ENCODE data around the gene RUNX2.

The RUNX2 gene

GRCh38 chr6:45411959-45412358, 83.8 kb downstream of the RUNX2 start:
- DNase-seq (ENCODE audit: low read depth, low spot score): no peak
- Histone ChIP-seq H3K4me3 (ENCODE audit: low read length) (no peak overlapping the region), H3K36me3 (ENCODE audit: control insufficient read depth, insufficient read depth, low read length) (no peaks in the 10 kb centered on the region), H3K9me3 (ENCODE audit: control insufficient read depth, insufficient read depth, low read length) (no peaks in the 10 kb centered on the region), H3K27me3 (ENCODE audit: control insufficient read depth, insufficient read depth, low read length) (no peaks in the 10 kb centered on the region), H3K4me1 (ENCODE audit: control insufficient read depth, insufficient read depth, low read length) (no peaks in the 10 kb centered on the region), H3K27ac (ENCODE audit: low read length) (no peak overlapping the region)
- WGBS (ENCODE audit: insufficient coverage, insufficient read length): no CpG with 5 or more reads among the region's 5 CpGs

GRCh38 chr6:45415315-45415714, 87.2 kb downstream of the RUNX2 start:
- Histone ChIP-seq H3K4me1 (ENCODE audit: control insufficient read depth, insufficient read depth, low read length) (no peaks in the 10 kb centered on the region; the same call in 1 of the 2 replicates), H3K27ac (ENCODE audit: low read length) (no peak overlapping the region), H3K4me3 (ENCODE audit: low read length) (no peak overlapping the region), H3K36me3 (ENCODE audit: control insufficient read depth, insufficient read depth, low read length) (no peaks in the 10 kb centered on the region), H3K9me3 (ENCODE audit: control insufficient read depth, insufficient read depth, low read length) (no peaks in the 10 kb centered on the region), H3K27me3 (ENCODE audit: control insufficient read depth, insufficient read depth, low read length) (peaks cover 14% of the 10 kb centered on the region)
- no peak for DNase-seq (ENCODE audit: low read depth, low spot score)
- WGBS (ENCODE audit: insufficient coverage, insufficient read length): no CpG with 5 or more reads among the region's 2 CpGs

GRCh38 chr6:45415788-45416518, 87.8 kb downstream of the RUNX2 start:
- H3K27me3 ChIP-seq (ENCODE audit: control insufficient read depth, insufficient read depth, low read length): peaks cover 19% of the 10 kb centered on the region
- no CpG with 5 or more reads among the region's 3 CpGs for WGBS (ENCODE audit: insufficient coverage, insufficient read length)

GRCh38 chr6:45416700-45417099, 88.6 kb downstream of the RUNX2 start:
- no peaks in the 10 kb centered on the region for H3K9me3 ChIP-seq (ENCODE audit: control insufficient read depth, insufficient read depth, low read length)
- no peak for DNase-seq (ENCODE audit: low read depth, low spot score)
- WGBS (ENCODE audit: insufficient coverage, insufficient read length): no CpG with 5 or more reads among the region's 2 CpGs
- peaks cover 19% of the 10 kb centered on the region for H3K27me3 ChIP-seq (ENCODE audit: control insufficient read depth, insufficient read depth, low read length)
- no peaks in the 10 kb centered on the region for H3K36me3 ChIP-seq (ENCODE audit: control insufficient read depth, insufficient read depth, low read length)
- no peak overlapping the region for H3K27ac ChIP-seq (ENCODE audit: low read length)
- no peak overlapping the region for H3K4me3 ChIP-seq (ENCODE audit: low read length)
- H3K4me1 ChIP-seq (ENCODE audit: control insufficient read depth, insufficient read depth, low read length): peaks cover 1% of the 10 kb centered on the region; the same call in 1 of the 2 replicates

More at GRCh38 chr6:45415788-45416518, 87.8 kb downstream of the RUNX2 start:
- Histone ChIP-seq H3K9me3 (ENCODE audit: control insufficient read depth, insufficient read depth, low read length) (no peaks in the 10 kb centered on the region), H3K4me3 (ENCODE audit: low read length) (no peak overlapping the region), H3K27ac (ENCODE audit: low read length) (no peak overlapping the region), H3K4me1 (ENCODE audit: control insufficient read depth, insufficient read depth, low read length) (peaks cover 1% of the 10 kb centered on the region; the same call in 1 of the 2 replicates), H3K36me3 (ENCODE audit: control insufficient read depth, insufficient read depth, low read length) (no peaks in the 10 kb centered on the region)
- DNase-seq (ENCODE audit: low read depth, low spot score): no peak

- Histone ChIP-seq H3K36me3 (ENCODE audit: control insufficient read depth, insufficient read depth, low read length) (no peaks in the 10 kb centered on the region), H3K27me3 (ENCODE audit: control insufficient read depth, insufficient read depth, low read length) (peaks cover 19% of the 10 kb centered on the region), H3K4me3 (ENCODE audit: low read length) (no peak overlapping the region), H3K9me3 (ENCODE audit: control insufficient read depth, insufficient read depth, low read length) (no peaks in the 10 kb centered on the region), H3K27ac (ENCODE audit: low read length) (no peak overlapping the region), H3K4me1 (ENCODE audit: control insufficient read depth, insufficient read depth, low read length) (peaks cover 1% of the 10 kb centered on the region; the same call in 1 of the 2 replicates)
- no CpG with 5 or more reads among the region's 2 CpGs for WGBS (ENCODE audit: insufficient coverage, insufficient read length)
- DNase-seq (ENCODE audit: low read depth, low spot score): no peak
These were observed 89.3 kb downstream of the RUNX2 start for GRCh38 chr6:45417436-45417835.

- WGBS (ENCODE audit: insufficient coverage, insufficient read length): no CpG with 5 or more reads among the region's 38 CpGs
- Histone ChIP-seq H3K4me1 (ENCODE audit: control insufficient read depth, insufficient read depth, low read length) (peaks cover 3% of the 10 kb centered on the region; the same call in 1 of the 2 replicates), H3K36me3 (ENCODE audit: control insufficient read depth, insufficient read depth, low read length) (no peaks in the 10 kb centered on the region), H3K9me3 (ENCODE audit: control insufficient read depth, insufficient read depth, low read length) (no peaks in the 10 kb centered on the region), H3K4me3 (ENCODE audit: low read length) (peak overlapping the region; percentile 18; the same call in 1 of the 2 replicates), H3K27ac (ENCODE audit: low read length) (no peak overlapping the region), H3K27me3 (ENCODE audit: control insufficient read depth, insufficient read depth, low read length) (peaks cover 26% of the 10 kb centered on the region)
- DNase-seq (ENCODE audit: low read depth, low spot score): no peak
These were observed 91.5 kb downstream of the RUNX2 start for GRCh38 chr6:45419571-45420082.

- H3K4me3 ChIP-seq (ENCODE audit: low read length): peak overlapping the region; percentile 11; the same call in 1 of the 2 replicates
- peaks cover 3% of the 10 kb centered on the region; the same call in 1 of the 2 replicates for H3K4me1 ChIP-seq (ENCODE audit: control insufficient read depth, insufficient read depth, low read length)
- no peaks in the 10 kb centered on the region for H3K9me3 ChIP-seq (ENCODE audit: control insufficient read depth, insufficient read depth, low read length)
- no CpG with 5 or more reads among the region's 40 CpGs for WGBS (ENCODE audit: insufficient coverage, insufficient read length)
- no peak for DNase-seq (ENCODE audit: low read depth, low spot score)
- peaks cover 26% of the 10 kb centered on the region for H3K27me3 ChIP-seq (ENCODE audit: control insufficient read depth, insufficient read depth, low read length)
- H3K36me3 ChIP-seq (ENCODE audit: control insufficient read depth, insufficient read depth, low read length): no peaks in the 10 kb centered on the region
- H3K27ac ChIP-seq (ENCODE audit: low read length): no peak overlapping the region
These were observed 92.2 kb downstream of the RUNX2 start for GRCh38 chr6:45420083-45420908.

GRCh38 chr6:45420909-45421708, 93.0 kb downstream of the RUNX2 start:
- no CpG with 5 or more reads among the region's 19 CpGs for WGBS (ENCODE audit: insufficient coverage, insufficient read length)
- peaks cover 3% of the 10 kb centered on the region; the same call in 1 of the 2 replicates for H3K4me1 ChIP-seq (ENCODE audit: control insufficient read depth, insufficient read depth, low read length)
- DNase-seq (ENCODE audit: low read depth, low spot score): no peak
- no peaks in the 10 kb centered on the region for H3K36me3 ChIP-seq (ENCODE audit: control insufficient read depth, insufficient read depth, low read length)
- H3K9me3 ChIP-seq (ENCODE audit: control insufficient read depth, insufficient read depth, low read length): no peaks in the 10 kb centered on the region
- peak overlapping the region; percentile 72; the same call in 1 of the 2 replicates for H3K4me3 ChIP-seq (ENCODE audit: low read length)
- peaks cover 26% of the 10 kb centered on the region for H3K27me3 ChIP-seq (ENCODE audit: control insufficient read depth, insufficient read depth, low read length)
- no peak overlapping the region for H3K27ac ChIP-seq (ENCODE audit: low read length)

- no peak for DNase-seq (ENCODE audit: low read depth, low spot score)
These were observed 93.8 kb downstream of the RUNX2 start for GRCh38 chr6:45421709-45422502.

More at GRCh38 chr6:45421709-45422502, 93.8 kb downstream of the RUNX2 start:
- Histone ChIP-seq H3K4me3 (ENCODE audit: low read length) (peak overlapping the region; percentile 72; the same call in 1 of the 2 replicates), H3K27ac (ENCODE audit: low read length) (no peak overlapping the region), H3K27me3 (ENCODE audit: control insufficient read depth, insufficient read depth, low read length) (peaks cover 26% of the 10 kb centered on the region), H3K36me3 (ENCODE audit: control insufficient read depth, insufficient read depth, low read length) (no peaks in the 10 kb centered on the region), H3K4me1 (ENCODE audit: control insufficient read depth, insufficient read depth, low read length) (peaks cover 3% of the 10 kb centered on the region; the same call in 1 of the 2 replicates), H3K9me3 (ENCODE audit: control insufficient read depth, insufficient read depth, low read length) (no peaks in the 10 kb centered on the region)
- WGBS (ENCODE audit: insufficient coverage, insufficient read length): no CpG with 5 or more reads among the region's 83 CpGs

All from iPS DF 6.9 (cell line).